H1 (cell line): ENCODE measurements around the gene CYB5R3.

Experiments used
- BRCA1 ChIP-seq: IDR thresholded peaks from 2 replicates; pipeline ENCODE4 v1.6.1; 2012; ENCODE audit warnings: low read depth, low read length, improper control_type of control experiment
- CHD1 ChIP-seq: IDR thresholded peaks from 2 replicates; pipeline ENCODE4 v1.6.1; 2012; ENCODE audit warnings: low read depth, low read length, improper control_type of control experiment
- CREB1 ChIP-seq: IDR thresholded peaks from 2 replicates; pipeline ENCODE4 v1.6.1; 2012; ENCODE audit warnings: inconsistent platforms
- CTCF ChIP-seq, 3 experiments: IDR thresholded peaks; 1 replicate in 2 of 3; 2 replicates in 1 of 3; pipeline versions ENCODE4 v1.5.1 to v1.6.1; 2011; ENCODE audit warnings: low read length in 3 of 3, mild to moderate bottlenecking in 3 of 3, inconsistent platforms in 2 of 3, low read depth in 1 of 3, moderate library complexity in 1 of 3; ENCODE audit not compliant: insufficient read depth in 1 of 3; ENCODE audit errors: control extremely low read depth in 1 of 3
- EZH2 ChIP-seq: fragments of 200-600 bp; sonication (generic); IDR thresholded peaks from 2 replicates; pipeline ENCODE4 v1.7.1; 2012; ENCODE audit warnings: low read depth, mild to moderate bottlenecking, moderate library complexity, low read length, inconsistent platforms; ENCODE audit not compliant: severe bottlenecking
- HDAC2 ChIP-seq, 2 experiments: fragments of 300-600 bp in 1 of 2; sonication (generic) in 1 of 2; IDR thresholded peaks; 2 replicates each; pipeline ENCODE4 v1.6.1; 2011 to 2012; ENCODE audit warnings: low read depth in 2 of 2, low read length in 2 of 2, mild to moderate bottlenecking in 2 of 2, moderate library complexity in 2 of 2, borderline replicate concordance in 1 of 2, inconsistent platforms in 1 of 2
- HDAC6 ChIP-seq: IDR thresholded peaks from one replicate; pipeline ENCODE4 v1.7.1; 2012; ENCODE audit warnings: low read depth, mild to moderate bottlenecking, inconsistent platforms, low read length, moderate library complexity
- JUND ChIP-seq: IDR thresholded peaks from 2 replicates; pipeline ENCODE4 v1.6.1; 2011; ENCODE audit warnings: mild to moderate bottlenecking, improper control_type of control experiment, low read length
- POLR2A ChIP-seq, 2 experiments: IDR thresholded peaks; 1 replicate in 1 of 2; 2 replicates in 1 of 2; pipeline ENCODE4 v1.6.1; 2011; ENCODE audit warnings: low read depth in 2 of 2, low read length in 2 of 2, mild to moderate bottlenecking in 2 of 2; ENCODE audit errors: control extremely low read depth in 1 of 2
- USF2 ChIP-seq: IDR thresholded peaks from 2 replicates; pipeline ENCODE4 v1.6.1; 2011; ENCODE audit warnings: low read length, improper control_type of control experiment

- no peak for TF ChIP-seq CTCF (IDR thresholded peaks at IDR 0.05; ENCODE audit: control extremely low read depth in 1 of 3, insufficient read depth in 1 of 3, low read depth in 1 of 3, low read length in 3 of 3)
- TF ChIP-seq JUND: no peak
- TF ChIP-seq EZH2: no peak
- no peak for TF ChIP-seq POLR2A (IDR thresholded peaks at IDR 0.05; ENCODE audit: control extremely low read depth in 1 of 2, low read depth in 2 of 2, low read length in 2 of 2)
- TF ChIP-seq USF2: no peak
- no peak for TF ChIP-seq CHD1
- no peak for TF ChIP-seq HDAC2 (IDR thresholded peaks at IDR 0.05; ENCODE audit: borderline replicate concordance in 1 of 2, low read depth in 2 of 2, low read length in 2 of 2)
- TF ChIP-seq HDAC6: no peak
- TF ChIP-seq CREB1: no peak
- TF ChIP-seq BRCA1: no peak
Measured at GRCh38 chr22:42623756-42624441, 25.3 kb downstream of the CYB5R3 start.
